Heart right ventricle (tissue), 16 donors: ENCODE data around the gene PMS2. TPM values are rescaled to one million over a fixed set of nuclear protein-coding genes. Genes with fewer than 3 reads are reported as not detected.
"Not testable (repeated sequence)": the region's sequence is repeated elsewhere in the genome, so short reads cannot be mapped to it uniquely, and the experiment has no call there.

Experiments
- ATAC-seq, 8 donors: fragments of 200-7000 bp; cut with Tn5 transposase; one replicate each; pipeline ENCODE4 v1.9.1; 2020; ENCODE audit warnings: mild to moderate bottlenecking in 8 of 8, moderate library complexity in 8 of 8, moderate number of reproducible peaks in 1 of 8
- DNase-seq, 2 donors: peaks; one replicate each; pipeline ENCODE4 v3.0.0-alpha.2; 2020
- H3K27ac ChIP-seq, 10 donors: fragments of 200-600 bp; sonication (generic) in 2 of 10; one replicate each; pipeline versions ENCODE4 v1.5.0 to v1.8.0; 2020 to 2022; ENCODE audit warnings: mild to moderate bottlenecking in 3 of 10
- H3K27me3 ChIP-seq, 7 donors: fragments of 200-600 bp; one replicate each; pipeline ENCODE4 v1.8.0; 2021 to 2022; ENCODE audit warnings: mild to moderate bottlenecking in 2 of 7
- H3K36me3 ChIP-seq, 9 donors: fragments of 200-600 bp; sonication (generic) in 1 of 9; one replicate each; pipeline versions ENCODE4 v1.5.0 to v1.8.0; 2020 to 2022; ENCODE audit warnings: mild to moderate bottlenecking in 2 of 9
- H3K4me1 ChIP-seq, 9 donors: fragments of 200-600 bp; sonication (generic) in 1 of 9; one replicate each; pipeline versions ENCODE4 v1.5.0 to v1.8.0; 2020 to 2022; ENCODE audit warnings: mild to moderate bottlenecking in 4 of 9
- H3K4me3 ChIP-seq, 10 donors: fragments of 200-600 bp; sonication (generic) in 2 of 10; one replicate each; pipeline versions ENCODE4 v1.5.0 to v1.8.0; 2020 to 2022; ENCODE audit warnings: mild to moderate bottlenecking in 7 of 10, moderate library complexity in 2 of 10
- H3K9me3 ChIP-seq, 11 donors: fragments of 200-600 bp in 10 of 11; sonication (generic) in 2 of 11; one replicate each; pipeline versions ENCODE4 v1.5.0 to v1.8.0; 2013 to 2022; ENCODE audit warnings: mild to moderate bottlenecking in 2 of 11, control low read depth in 1 of 11, moderate library complexity in 1 of 11
- WGBS, 2 donors: extraction: QIAGEN DNeasy Blood & Tissue Kit; methylation state at CpG; one replicate each; pipeline ENCODE4 v1.1.7; 2013; ENCODE audit warnings: inconsistent platforms in 1 of 2; 5-methylcytosine and 5-hydroxymethylcytosine counted together
- intact Hi-C, 10 donors: fragments of 100-400 bp; cut with DNase I; formaldehyde crosslinking; loops; one replicate each; pipeline versions ENCODE4 v1.11.1 to v1.14.2; 2022
- polyA plus RNA-seq, 2 donors: library from polyadenylated mRNA; stranded (reverse); fragments of 200-250 nt; gene quantifications; one replicate each; pipeline ENCODE4 v1.2.3, GENCODE V29; 2013
- total RNA-seq, 10 donors: library from RNA; stranded (reverse); fragmentation: NEBNext Ultra II Directional in 3 of 10; extraction: Animal tissue kit (Norgen Biotek cat#: 25700) in 3 of 10; gene quantifications; one replicate each; pipeline versions ENCODE4 v1.2.1 to v1.2.4, GENCODE V29; 2021 to 2023
- donor health status: Arrhythmogenic right ventricular cardiomyopathy.
- donor health status: ischemic (EF 13 %, LVEDD 7.1; RV severe dilation, severe dysfunction).
- donor health status: healthy with polysubstance abuse.
- donor health status: DM: no; HTN: yes; CAD: no.
- donor health status: DM: no; HTN: no; CAD: no.
- donor health status: ischemic (EF 25% LVEDD 6.9; RV normal size, moderate dysfunction).
- donor health status: ischemic (EF 25% LVEDD 5.7; RV mildly dilated, moderate dysfunction).
- donor health status: healthy.
- donor health status: DM: yes; HTN: yes; CAD: no.
- donor health status: Ischemic cardiomyopathy.
- donor health status: ischemic (EF 35%, LVEDD 5.7; RV mildly dilated, moderate dysfunction).
- donor health status: nonischemic (EF 11% LVEDD 7.7; RV severe dilation, severe dysfunction).
- donor health status: DM: yes; HTN: yes; CAD: no.
- donor health status: PGD.
- donor health status: ischemic (EF 29% LVEDD 5.4; RV normal size, mild dysfunction).
- donor health status: nonischemic (EF 23%, LVEDD 6.1; RV moderate dilation, normal function).

PMS2 gene
- total and polyA plus RNA-seq, 12 donors, result 2.9 to 8.9 (median 6.6) TPM

- H3K9me3 ChIP-seq, H3K4me1 ChIP-seq, H3K27me3 ChIP-seq, ATAC-seq, H3K36me3 ChIP-seq, H3K27ac ChIP-seq, intact Hi-C loops, H3K4me3 ChIP-seq: not testable (repeated sequence)
- WGBS, 2 donors, result 96 to 98% methylated on average over 13 to 14 of the region's 14 CpGs
- peak in 1 of 2 donors; percentile 3 for DNase-seq
Observed at GRCh38 chr7:5931250-5931649, 77.6 kb downstream of the PMS2 start.

- H3K36me3 ChIP-seq, intact Hi-C loops, H3K4me1 ChIP-seq, H3K27me3 ChIP-seq, H3K27ac ChIP-seq, H3K9me3 ChIP-seq, H3K4me3 ChIP-seq, DNase-seq: not testable (repeated sequence)
- peak in 7 of 8 donors; percentile 20 to 68 (median 51) for ATAC-seq
- WGBS, 2 donors, result no CpG with 5 or more reads among the region's 10 CpGs
Observed at GRCh38 chr7:5930290-5930689, 78.6 kb downstream of the PMS2 start.

- WGBS, 2 donors, result 67% methylated on average over 2 of the region's 13 CpGs; no CpG with 5 or more reads in 1 of the 2 donors
- ATAC-seq, result peak in 1 of 8 donors; percentile 54
- H3K9me3 ChIP-seq, DNase-seq, H3K4me3 ChIP-seq, H3K27me3 ChIP-seq, intact Hi-C loops, H3K27ac ChIP-seq, H3K4me1 ChIP-seq: not testable (repeated sequence)
- H3K36me3 ChIP-seq, result peaks cover 0 to 15% (median 0%) of the 10 kb centered on the region in 9 donors
Observed at GRCh38 chr7:5926263-5926870, 82.5 kb downstream of the PMS2 start.

- H3K4me1 ChIP-seq, intact Hi-C loops, H3K27me3 ChIP-seq, ATAC-seq, H3K4me3 ChIP-seq, H3K27ac ChIP-seq, DNase-seq, H3K9me3 ChIP-seq: not testable (repeated sequence)
- H3K36me3 ChIP-seq, result peaks cover 0 to 18% (median 0%) of the 10 kb centered on the region in 9 donors
- WGBS, 2 donors, result no CpG with 5 or more reads among the region's 12 CpGs
Observed at GRCh38 chr7:5924630-5925029, 84.2 kb downstream of the PMS2 start.

- peaks cover 0 to 19% (median 0%) of the 10 kb centered on the region in 9 donors for H3K36me3 ChIP-seq
- DNase-seq, H3K4me1 ChIP-seq, H3K27me3 ChIP-seq, ATAC-seq, H3K27ac ChIP-seq, intact Hi-C loops, H3K4me3 ChIP-seq, H3K9me3 ChIP-seq: not testable (repeated sequence)
- 100% methylated on average over 1 of the region's 2 CpGs for WGBS, 2 donors
Observed at GRCh38 chr7:5924180-5924579, 84.7 kb downstream of the PMS2 start.

Other genes with a start within 250 kb of the PMS2 start
- gene RNF216, start 227.4 kb downstream of the PMS2 start, total RNA-seq, result 10 to 100 TPM; 21.1 to 31.5 (median 26.3) TPM
- 10 to 100 TPM; 12.8 to 13.5 TPM for gene RNF216, start 227.4 kb downstream of the PMS2 start, polyA plus RNA-seq
- not detected for gene OCM, start 128.3 kb downstream of the PMS2 start, total RNA-seq
- not detected for gene OCM, start 128.3 kb downstream of the PMS2 start, polyA plus RNA-seq
- gene CCZ1, start 110.3 kb downstream of the PMS2 start, total RNA-seq, result 10 to 100 TPM; 36.7 to 73.4 (median 54.1) TPM
- 10 to 100 TPM; 38.3 to 47.1 TPM for gene CCZ1, start 110.3 kb downstream of the PMS2 start, polyA plus RNA-seq
- under 1 TPM in 2 of 10 donors, not detected in 8; 0.06 to 0.35 TPM for gene RSPH10B, start 38.4 kb downstream of the PMS2 start, total RNA-seq
- not detected for gene RSPH10B, start 38.4 kb downstream of the PMS2 start, polyA plus RNA-seq
- 10 to 100 TPM; 41.3 to 76.4 (median 53.8) TPM for gene AIMP2, start 223 bp upstream of the PMS2 start, total RNA-seq
- 10 to 100 TPM; 21.8 to 73.8 TPM for gene AIMP2, start 223 bp upstream of the PMS2 start, polyA plus RNA-seq
- under 1 TPM in 3 of 10 donors, not detected in 7; 0.22 to 0.26 (median 0.25) TPM for gene ANKRD61, start 22.3 kb upstream of the PMS2 start, total RNA-seq
- gene ANKRD61, start 22.3 kb upstream of the PMS2 start, polyA plus RNA-seq, result under 1 TPM in 1 of 2 donors, not detected in 1; 0.13 TPM
- gene EIF2AK1, start 50.1 kb upstream of the PMS2 start, total RNA-seq, result 10 to 100 TPM; 48.9 to 67.9 (median 55.8) TPM
- gene EIF2AK1, start 50.1 kb upstream of the PMS2 start, polyA plus RNA-seq, result 10 to 100 TPM; 26.0 to 26.2 TPM
- gene USP42, start 95.9 kb upstream of the PMS2 start, total RNA-seq, result 1 to 10 TPM; 3.9 to 6.4 (median 5.1) TPM
- 1 to 10 TPM; 2.4 to 3.0 TPM for gene USP42, start 95.9 kb upstream of the PMS2 start, polyA plus RNA-seq